GM18867 (cell line): ENCODE results near the gene PAFAH2.

Experiments
- ATAC-seq: cut with Tn5 transposase; IDR thresholded peaks from one replicate; pipeline ENCODE4 v1.9.1; 2021; ENCODE audit warnings: mild to moderate bottlenecking, moderate library complexity; ENCODE audit not compliant: unreplicated experiment

Gene PAFAH2

DNA sequence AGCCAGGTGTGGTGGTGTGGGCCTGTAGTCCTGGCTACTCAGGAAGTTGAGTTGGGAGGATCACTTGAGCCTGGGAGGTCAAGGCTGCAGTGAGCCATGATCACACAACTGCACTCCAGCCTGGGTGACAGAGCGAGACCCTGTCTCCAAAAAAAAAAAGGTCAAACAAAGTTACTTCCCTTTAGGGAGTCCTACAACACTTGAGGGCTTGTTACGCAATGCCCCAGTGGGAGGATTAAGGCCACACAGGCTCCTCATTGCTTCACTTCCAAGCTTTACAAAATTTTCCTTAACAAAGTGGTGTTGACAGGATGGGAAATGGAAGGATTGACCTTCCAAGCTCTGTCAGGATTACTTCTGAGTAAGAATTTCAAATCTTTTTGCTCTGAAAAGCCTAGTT lies 17.5 kb upstream of the PAFAH2 start:
- ATAC-seq: no peak

- no peak for ATAC-seq
Measured at GRCh38 chr1:26014179-26014578, 16.3 kb upstream of the PAFAH2 start.

- ATAC-seq: no peak
Measured at GRCh38 chr1:26012864-26013263, 15.0 kb upstream of the PAFAH2 start.

DNA sequence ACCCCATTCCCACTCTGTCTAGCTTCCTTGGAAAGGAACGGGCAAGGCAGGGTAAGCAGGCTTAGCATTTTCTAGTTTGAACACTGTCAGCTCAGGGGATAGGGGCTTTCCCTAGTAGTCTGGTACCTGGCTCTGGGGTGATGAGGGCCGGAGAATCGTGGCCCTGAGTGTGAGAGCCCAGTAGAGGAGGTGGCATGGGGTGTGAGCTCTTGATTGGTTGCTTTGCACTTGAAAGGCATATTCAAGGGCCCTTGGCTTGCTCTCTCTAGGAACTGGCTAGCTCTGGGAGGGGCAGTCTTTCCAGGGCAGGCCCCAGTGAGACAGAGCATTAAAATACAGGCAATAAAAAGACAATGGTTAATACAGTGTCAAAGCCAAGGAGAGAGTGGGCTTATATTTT lies 13.0 kb upstream of the PAFAH2 start:
- ATAC-seq: no peak

GRCh38 chr1:26009796-26010447 lies 12.1 kb upstream of the PAFAH2 start:
- no peak for ATAC-seq

DNA sequence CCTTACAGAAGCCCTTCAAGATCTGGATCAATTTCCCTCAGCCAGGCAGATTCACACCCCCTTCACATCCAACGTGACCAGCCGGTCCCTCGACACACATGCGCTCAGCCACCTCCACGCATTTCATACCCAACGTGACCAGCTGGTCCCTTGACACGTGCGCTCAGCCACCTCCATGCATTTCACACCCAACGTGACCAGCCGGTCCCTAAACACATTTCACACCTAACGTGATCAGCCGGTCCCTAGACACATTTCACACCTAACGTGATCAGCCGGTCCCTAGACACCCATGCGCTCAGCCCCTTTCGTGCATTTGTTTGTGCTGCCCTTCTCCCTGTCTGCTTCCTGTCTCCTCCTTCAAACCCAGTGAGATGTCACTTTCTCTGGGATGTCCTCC lies 8.8 kb upstream of the PAFAH2 start:
- ATAC-seq: no peak

DNA sequence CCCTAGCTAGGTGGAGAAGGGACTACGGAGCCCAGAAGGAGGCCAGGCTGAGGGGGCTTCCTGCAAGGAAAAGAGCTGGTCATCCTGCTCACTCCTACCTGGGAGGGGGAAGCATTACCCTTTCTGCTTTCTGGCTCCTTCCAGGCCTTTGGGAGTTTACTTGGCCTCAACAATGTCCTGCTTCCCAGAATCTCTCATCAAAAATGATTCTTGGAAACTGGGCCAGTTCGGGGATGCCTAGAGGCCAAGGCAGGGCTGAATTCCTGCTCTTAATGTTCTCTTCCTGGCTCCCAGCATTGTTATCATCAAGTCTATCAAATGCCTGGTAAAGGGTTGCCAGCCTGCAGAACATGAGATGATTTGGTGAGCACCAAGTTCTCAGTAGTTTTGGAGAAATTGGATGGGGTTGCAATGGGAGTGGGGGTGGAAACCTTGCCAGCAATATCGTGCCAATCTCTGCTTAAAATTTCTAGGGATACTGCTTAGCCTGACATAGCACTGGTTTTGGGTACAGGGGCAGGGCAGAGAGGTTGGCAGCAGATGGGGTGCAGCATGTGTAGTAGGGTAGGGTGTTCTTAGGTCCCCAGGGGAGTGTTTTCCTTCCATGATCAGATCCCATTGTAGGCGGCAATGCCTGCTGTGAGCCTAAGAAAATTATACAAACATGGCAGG lies 7.7 kb upstream of the PAFAH2 start:
- no peak for ATAC-seq

DNA sequence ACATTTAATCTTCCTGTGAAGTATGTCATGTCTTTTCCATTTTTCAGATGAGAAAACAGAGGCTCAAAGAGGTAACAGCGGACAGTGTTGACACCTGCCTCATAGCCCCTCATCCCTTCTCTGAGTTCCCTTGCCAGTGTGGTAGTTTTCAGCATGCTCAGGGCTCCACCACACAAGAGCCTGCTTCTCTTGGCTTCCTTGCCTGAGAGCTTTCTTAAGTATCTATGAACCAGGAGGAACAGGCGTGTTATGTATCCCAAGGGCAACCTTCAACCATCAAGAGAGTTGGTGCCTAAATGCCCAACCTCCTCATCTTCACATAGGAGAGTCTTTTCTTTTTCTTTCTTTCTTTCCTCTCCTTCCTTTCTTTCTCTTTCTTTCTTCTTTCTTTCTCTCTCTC lies 5.9 kb upstream of the PAFAH2 start:
- no peak for ATAC-seq

- no peak for ATAC-seq
Measured at GRCh38 chr1:26003262-26003661, 5.4 kb upstream of the PAFAH2 start.

DNA sequence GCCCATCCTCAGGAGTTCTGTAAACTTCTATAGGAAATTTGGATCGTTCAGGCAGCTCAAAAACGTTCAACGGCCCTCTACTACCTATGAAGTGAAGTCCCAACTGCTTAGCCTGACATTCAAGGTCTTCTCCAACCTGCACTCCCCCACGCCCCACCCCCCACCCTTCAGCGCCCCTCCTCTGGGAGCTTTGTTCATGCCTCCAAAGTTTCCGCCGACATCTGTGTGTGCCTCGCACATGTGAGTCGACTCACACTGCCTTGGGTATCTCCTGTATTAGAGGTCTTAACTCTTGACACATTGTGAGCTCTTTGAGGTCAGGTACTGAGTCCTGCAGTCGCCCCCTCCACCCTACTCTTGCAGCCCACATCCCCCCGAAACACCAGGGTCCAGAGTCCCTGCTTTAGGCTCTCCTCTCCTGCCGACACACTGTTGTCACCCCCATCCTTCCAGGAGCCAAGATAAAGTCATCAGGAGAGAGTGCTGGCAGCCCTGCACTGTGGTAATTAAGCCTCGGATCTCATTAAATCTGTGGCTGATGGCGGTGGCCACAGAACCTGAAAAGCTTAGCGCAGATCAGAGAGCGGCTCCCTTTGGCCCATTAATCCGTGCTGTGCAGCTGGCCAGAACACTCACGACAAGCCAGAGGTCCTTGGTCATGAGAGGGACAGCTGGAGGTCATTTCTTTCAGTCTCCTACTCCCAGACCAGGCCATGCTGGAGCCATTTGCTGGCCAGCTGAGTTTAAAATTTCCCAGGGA lies 1.4 kb upstream of the PAFAH2 start:
- ATAC-seq: no peak

- ATAC-seq: no peak
Measured at GRCh38 chr1:25996966-25997827, 666 bp downstream of the PAFAH2 start.

- no peak for ATAC-seq
Measured at GRCh38 chr1:25994402-25995150, 3.3 kb downstream of the PAFAH2 start.

DNA sequence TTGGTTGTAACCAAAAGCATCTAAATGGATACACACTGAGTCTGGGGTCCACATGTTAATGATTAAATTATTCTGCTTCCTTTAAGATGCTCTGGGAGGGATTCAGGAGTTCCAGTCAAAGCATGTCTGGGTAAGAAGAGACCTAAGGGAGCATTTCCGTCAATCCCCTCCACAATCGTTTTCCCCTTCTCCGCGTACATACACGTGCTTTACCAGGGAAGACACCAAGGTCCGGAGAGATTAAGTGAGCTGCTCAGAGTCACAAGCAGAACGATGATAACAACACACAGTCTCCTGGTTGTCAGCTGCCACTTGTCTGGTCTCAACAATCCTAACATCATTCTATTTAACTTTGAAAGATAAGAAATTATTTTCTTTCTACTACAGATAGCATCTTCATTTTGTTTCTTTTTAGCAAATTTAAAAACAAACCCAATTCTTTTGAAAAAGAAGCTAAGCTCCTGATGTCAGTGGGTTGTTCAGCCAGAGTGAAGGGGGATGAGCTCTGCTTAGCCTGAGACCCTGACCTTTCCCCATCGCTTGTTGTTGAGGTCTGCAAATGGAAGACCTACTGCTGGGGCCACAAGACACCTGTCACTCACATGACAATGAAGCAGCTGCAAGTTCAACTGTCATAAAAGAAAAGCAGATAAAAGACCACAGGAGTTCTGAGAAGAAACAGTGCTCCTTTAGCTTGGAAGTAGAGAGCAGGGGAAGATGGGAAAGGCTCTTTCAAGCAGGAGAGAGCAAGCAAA lies 4.5 kb downstream of the PAFAH2 start:
- no peak for ATAC-seq

DNA sequence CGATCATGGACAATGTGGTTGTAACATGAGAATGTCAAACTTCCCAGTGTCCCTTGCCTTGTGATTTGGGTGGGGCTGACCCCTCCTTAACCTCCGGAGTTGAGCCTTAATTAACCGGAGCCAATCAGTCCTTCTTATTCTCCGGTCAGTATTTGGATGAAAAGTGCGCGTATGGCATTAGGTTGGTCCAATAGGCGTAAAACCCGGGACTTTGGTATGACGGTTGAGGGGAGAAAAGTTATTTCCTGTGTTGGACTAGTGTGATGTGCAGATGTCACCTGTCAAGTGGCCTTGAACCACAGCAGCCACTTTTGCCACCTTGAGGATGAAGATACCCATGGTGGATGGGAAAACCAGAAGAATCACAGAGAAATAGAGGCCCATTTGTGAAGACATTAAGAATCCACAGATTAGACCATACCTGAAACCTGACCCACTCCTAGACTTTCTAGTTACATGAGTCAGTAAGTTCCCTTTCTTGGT lies 5.1 kb downstream of the PAFAH2 start:
- no peak for ATAC-seq

- no peak for ATAC-seq
Measured at GRCh38 chr1:25991937-25992688, 5.8 kb downstream of the PAFAH2 start.

DNA sequence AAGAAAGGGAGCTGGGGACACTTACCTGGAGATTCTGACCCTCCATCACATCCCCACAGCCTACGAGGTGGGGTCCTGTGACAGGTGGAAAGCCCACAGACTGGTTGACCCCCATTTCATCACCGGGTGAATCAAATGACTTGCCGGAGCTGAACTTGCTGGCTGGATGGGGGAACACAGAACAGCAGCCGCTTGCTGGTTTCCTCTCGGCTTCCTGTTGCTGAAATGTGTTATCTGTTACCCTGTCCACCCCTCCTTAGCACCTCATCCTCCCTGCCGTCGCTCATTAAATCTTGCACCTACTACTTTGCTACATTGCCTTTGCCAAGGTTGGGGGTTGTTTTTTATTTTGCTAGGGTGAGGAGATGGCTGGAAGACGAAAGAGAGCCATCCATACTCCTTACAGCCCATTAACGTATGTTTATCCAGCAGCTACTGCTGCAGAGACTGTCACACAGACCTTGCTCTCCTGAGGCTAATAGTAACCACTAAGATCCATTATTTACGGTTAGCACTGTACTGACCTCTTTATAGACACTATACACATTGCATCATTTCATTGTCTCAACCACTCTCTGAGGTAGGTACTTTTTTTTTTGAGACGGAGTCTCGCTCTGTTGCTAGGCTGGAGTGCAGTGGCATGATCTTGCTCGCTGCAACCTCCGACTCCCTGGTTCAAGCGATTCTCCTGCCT lies 7.0 kb downstream of the PAFAH2 start:
- no peak for ATAC-seq

GRCh38 chr1:25990251-25990650 lies 7.6 kb downstream of the PAFAH2 start:
- ATAC-seq: no peak
